ENCODE results near the gene XDH.

Gene XDH

GRCh38 chr2:31404302-31404701 lies 10.2 kb downstream of the XDH start:
- DNase-seq (ENCODE audit: low read depth in 2 of 2, low spot score in 1 of 2) = no peak

DNA sequence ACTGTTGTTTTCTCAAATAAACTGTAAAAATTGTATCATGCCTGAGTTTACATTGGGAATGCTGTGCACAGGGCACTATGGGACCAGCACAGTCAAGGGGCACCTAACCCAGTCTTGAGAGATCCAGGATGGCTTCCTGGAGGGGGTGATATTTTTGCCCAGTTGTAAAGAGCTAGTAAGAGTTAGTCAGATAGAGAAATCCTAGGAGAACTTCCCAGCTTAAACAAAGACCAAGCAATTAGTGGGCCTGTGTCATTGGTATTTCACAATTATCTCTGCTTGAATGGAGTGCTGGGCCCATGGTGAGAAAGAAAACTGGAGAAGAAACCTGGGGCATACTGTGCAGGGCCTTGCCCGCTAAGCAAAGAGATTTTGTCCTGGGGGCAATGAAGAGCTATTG lies 12.2 kb downstream of the XDH start:
- DNase-seq (ENCODE audit: low read depth in 2 of 2, low spot score in 1 of 2) = no peak

DNA sequence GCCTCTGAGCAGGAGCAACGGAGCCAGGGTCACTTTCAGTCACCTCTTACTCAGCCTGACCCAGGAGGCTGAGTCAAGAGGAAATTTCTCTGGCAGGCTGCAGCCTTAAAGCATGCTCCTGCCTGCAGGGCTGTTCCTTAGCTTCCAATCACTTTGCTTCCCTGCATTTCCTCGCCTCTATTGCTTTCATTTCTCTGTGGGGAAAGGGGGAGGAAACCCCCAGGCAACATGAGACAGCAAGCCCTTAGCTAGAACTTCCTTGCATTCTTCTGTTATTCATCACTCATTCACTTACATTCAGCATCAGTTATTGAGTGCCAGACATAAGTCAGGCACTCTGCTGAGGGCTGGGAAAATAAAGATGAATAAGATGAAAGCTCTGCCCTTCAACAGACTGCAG lies 13.0 kb downstream of the XDH start:
- DNase-seq (ENCODE audit: low read depth in 2 of 2, low spot score in 1 of 2) = no peak

- no peak for DNase-seq (ENCODE audit: low read depth in 2 of 2, low spot score in 1 of 2)
Measured at GRCh38 chr2:31398881-31399280, 15.7 kb downstream of the XDH start.

GRCh38 chr2:31397094-31397493 lies 17.4 kb downstream of the XDH start:
- DNase-seq (ENCODE audit: low read depth in 2 of 2, low spot score in 1 of 2) = no peak

GRCh38 chr2:31390324-31390723 lies 24.2 kb downstream of the XDH start:
- no peak for DNase-seq (ENCODE audit: low read depth in 2 of 2, low spot score in 1 of 2)

DNA sequence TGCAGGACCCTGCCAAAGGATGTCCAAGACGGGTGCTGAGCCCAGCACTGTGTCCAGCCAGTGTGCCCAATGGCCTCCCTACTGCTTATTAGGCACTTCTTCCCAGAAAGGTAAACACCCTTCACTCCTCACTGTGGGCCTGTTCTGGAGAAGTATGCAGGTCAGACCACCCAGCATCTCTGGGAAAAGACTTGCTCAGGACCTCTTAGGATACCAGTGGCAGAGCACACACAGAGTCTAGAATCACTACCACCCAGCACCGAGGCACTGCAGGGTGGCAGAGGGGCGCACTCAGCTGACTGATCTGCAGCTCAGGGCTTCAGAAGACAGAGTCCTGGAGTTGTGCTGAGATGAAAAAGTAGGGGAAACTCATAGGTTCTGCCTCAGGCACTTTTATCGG lies 25.8 kb downstream of the XDH start:
- DNase-seq (ENCODE audit: low read depth in 2 of 2, low spot score in 1 of 2) = no peak

- DNase-seq (ENCODE audit: low read depth in 2 of 2, low spot score in 1 of 2) = no peak
Measured at GRCh38 chr2:31387850-31388249, 26.7 kb downstream of the XDH start.

- DNase-seq (ENCODE audit: low read depth in 2 of 2, low spot score in 1 of 2) = no peak
Measured at GRCh38 chr2:31386648-31387047, 27.9 kb downstream of the XDH start.

DNA sequence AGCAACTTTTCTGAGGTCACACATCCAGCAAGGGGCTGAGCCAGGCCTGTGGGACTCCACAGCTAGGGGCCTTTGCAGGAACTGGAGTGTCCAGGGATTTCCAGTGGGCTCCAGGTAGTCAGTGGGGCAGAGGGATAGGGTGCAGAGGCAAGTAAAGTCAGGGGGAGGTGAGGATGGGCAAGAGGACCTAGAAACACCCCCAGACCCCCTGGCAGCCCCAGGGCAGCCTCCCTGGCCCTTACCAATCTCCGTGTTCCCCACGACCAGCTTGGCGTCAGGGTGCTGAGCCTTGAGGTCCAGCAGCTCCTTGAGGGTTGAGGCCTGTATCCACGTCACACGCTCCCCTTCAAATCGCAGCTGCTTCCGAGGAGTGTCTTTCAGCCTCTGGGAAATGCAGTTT lies 28.4 kb downstream of the XDH start:
- DNase-seq (ENCODE audit: low read depth in 2 of 2, low spot score in 1 of 2) = no peak

- no peak for DNase-seq (ENCODE audit: low read depth in 2 of 2, low spot score in 1 of 2)
Measured at GRCh38 chr2:31384771-31385276, 29.7 kb downstream of the XDH start.

GRCh38 chr2:31384351-31384750 lies 30.2 kb downstream of the XDH start:
- no peak for DNase-seq (ENCODE audit: low read depth in 2 of 2, low spot score in 1 of 2)

DNA sequence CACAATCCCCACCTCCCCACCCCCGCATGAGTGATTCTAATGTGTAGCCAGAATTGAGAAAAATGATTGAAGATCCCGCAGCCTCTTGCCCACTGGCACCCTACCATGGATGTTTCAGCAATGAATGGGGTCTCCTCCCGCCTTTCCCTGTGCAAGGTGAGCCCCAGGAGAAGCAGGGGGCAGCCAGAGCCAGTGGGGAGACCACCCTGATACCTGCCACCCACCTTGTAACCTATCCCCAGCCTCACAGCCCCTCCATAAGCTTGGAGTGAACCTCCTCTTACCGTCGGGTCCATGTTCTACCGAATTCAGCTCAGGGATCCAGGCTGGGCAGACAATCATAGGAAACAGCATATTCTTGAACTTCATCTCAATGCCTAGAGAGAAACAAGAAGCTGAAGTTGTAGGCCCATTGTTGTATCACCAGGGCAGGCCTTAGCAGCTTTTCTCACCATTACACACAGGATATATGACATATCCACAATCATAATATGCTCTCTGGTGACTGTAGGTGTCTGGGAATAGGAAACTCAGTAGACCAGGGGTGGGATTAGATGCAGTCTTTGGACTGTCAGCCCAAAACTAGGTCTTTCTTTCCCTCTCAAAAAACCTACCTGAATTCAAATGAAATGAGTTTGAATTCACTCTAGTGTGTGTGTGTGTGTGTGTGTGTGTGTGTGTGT lies 30.9 kb downstream of the XDH start:
- DNase-seq (ENCODE audit: low read depth in 2 of 2, low spot score in 1 of 2) = no peak

GRCh38 chr2:31382452-31383120 lies 32.0 kb downstream of the XDH start:
- DNase-seq (ENCODE audit: low read depth in 2 of 2, low spot score in 1 of 2) = no peak

DNA sequence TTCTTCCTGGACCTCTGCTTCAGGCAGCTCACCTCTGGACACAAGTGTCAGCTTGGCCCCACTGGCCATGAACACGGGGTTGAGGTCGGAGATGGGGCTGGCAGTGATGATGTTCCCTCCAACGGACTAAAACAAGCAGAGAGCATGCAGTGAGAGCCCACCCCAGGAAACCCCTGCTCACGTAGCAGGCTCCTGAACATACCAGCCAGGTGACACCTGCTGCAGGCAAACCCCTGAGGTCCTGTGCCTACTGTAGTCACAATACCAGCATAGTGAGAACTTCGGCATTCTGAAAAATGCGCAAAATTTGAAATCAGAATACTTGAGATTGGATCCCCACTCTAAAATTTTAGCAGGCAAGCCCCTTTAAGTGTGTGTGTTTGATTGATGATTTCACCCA lies 32.9 kb downstream of the XDH start:
- DNase-seq (ENCODE audit: low read depth in 2 of 2, low spot score in 1 of 2) = no peak

GRCh38 chr2:31380243-31380642 lies 34.3 kb downstream of the XDH start:
- no peak for DNase-seq (ENCODE audit: low read depth in 2 of 2, low spot score in 1 of 2)

- no peak for DNase-seq (ENCODE audit: low read depth in 2 of 2, low spot score in 1 of 2)
Measured at GRCh38 chr2:31379747-31380146, 34.8 kb downstream of the XDH start.

- no peak for DNase-seq (ENCODE audit: low read depth in 2 of 2, low spot score in 1 of 2)
Measured at GRCh38 chr2:31378791-31379501, 35.6 kb downstream of the XDH start.

DNA sequence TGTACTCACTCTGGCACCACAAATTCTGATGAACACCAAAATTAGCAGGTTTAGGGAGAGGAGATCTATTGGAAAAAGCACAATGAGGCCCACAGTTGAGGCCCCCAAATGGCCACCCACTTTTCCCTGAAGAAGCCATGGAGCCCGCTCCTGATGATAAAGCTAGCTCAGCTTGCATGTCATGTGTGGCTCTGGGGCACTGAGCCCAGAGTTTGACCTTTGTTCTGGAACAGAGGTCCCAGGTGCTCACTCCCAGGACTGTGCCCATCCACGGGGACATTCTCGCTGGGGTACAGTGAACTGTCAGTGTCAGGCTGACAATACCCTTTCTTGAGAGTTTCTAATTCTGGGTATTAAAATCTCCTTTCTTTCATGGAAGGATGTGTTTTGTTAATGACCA lies 36.2 kb downstream of the XDH start:
- DNase-seq (ENCODE audit: low read depth in 2 of 2, low spot score in 1 of 2) = no peak

- DNase-seq (ENCODE audit: low read depth in 2 of 2, low spot score in 1 of 2) = no peak
Measured at GRCh38 chr2:31373127-31373526, 41.4 kb downstream of the XDH start.

GRCh38 chr2:31372097-31372496 lies 42.4 kb downstream of the XDH start:
- DNase-seq (ENCODE audit: low read depth in 2 of 2, low spot score in 1 of 2) = no peak

- no peak for DNase-seq (ENCODE audit: low read depth in 2 of 2, low spot score in 1 of 2)
Measured at GRCh38 chr2:31371691-31372090, 42.9 kb downstream of the XDH start.
